ENCODE results near the gene SOX13.

SOX13 gene

DNA sequence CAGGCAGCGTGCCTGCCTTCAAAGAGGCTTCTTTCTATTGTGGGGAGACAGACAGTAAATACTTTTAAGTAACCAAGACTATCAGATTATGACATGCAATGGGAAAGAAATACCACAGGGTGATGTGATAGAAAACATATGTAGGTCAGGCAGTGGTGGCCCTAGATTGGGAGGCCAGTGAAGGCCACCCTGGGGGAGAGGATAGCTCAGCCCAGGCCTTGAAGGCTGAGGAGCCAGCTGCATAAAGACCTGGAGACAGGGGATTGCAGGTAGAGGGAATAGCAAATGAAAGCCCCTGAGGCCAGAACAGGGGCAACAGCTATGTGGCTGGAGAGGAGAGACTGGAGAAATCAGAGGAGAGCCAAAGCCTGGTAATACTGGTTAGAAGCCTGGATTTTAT is 4.0 kb downstream of the SOX13 start:
- TF ChIP-seq, protein P1, sequence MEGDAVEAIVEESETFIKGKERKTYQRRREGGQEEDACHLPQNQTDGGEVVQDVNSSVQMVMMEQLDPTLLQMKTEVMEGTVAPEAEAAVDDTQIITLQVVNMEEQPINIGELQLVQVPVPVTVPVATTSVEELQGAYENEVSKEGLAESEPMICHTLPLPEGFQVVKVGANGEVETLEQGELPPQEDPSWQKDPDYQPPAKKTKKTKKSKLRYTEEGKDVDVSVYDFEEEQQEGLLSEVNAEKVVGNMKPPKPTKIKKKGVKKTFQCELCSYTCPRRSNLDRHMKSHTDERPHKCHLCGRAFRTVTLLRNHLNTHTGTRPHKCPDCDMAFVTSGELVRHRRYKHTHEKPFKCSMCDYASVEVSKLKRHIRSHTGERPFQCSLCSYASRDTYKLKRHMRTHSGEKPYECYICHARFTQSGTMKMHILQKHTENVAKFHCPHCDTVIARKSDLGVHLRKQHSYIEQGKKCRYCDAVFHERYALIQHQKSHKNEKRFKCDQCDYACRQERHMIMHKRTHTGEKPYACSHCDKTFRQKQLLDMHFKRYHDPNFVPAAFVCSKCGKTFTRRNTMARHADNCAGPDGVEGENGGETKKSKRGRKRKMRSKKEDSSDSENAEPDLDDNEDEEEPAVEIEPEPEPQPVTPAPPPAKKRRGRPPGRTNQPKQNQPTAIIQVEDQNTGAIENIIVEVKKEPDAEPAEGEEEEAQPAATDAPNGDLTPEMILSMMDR (IDR thresholded peaks at IDR 0.05), result no peak

DNA sequence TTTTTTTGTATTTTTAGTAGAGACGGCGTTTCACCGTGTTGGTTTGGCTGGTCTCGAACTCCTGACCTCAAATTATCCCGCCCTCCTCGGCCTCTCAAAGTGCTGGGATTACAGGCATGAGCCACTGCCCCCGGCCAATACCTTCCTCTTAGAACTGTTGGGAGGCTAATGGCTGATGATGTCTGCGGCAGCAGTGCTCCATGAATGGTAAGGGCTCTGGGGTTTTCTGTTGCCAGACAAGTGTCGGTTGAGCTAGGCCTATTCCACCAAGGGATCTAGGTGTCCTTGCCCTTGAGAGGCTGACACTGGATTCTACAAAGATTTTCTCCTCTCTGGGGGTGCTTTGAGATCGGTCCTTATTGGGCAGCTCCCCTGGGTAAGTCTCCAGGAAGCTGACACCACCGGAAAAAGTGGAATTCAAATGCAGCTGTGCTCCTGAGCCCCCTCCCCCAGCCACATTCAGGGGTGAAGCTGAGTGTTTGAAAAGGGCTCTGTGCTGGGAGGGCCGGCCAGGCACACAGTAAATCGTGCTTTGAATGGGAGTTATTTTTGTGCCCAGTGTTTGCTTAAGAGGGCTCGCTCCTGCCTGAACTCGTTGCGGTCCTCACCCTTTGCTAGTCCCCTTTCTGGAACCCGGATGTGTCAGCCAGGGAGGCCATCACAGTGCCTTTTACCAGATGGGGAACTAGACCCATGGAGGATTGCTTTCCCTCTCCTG is 5.2 kb downstream of the SOX13 start:
- TF ChIP-seq, protein P1 (IDR thresholded peaks at IDR 0.05), result no peak

DNA sequence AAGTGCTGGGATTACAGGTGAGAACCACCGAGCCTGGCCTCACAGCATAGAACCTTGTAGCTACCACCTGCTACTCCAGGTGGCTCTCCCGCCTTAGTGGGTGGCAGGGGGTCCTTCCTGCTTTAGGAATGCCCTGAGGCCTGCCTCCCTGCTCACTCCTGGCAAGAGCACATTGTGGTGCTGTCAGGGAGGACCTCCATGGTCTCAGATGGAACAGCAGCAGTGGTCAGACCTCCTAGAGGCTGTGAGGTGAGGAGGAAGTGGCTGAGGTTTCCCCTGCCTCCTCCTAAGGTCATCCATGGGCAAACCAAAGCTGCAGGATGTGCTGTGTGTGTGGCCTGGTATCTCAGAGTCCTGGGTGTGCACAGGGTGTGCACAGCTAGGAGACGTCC is 6.7 kb downstream of the SOX13 start:
- TF ChIP-seq, protein P1 (IDR thresholded peaks at IDR 0.05), result no peak

DNA sequence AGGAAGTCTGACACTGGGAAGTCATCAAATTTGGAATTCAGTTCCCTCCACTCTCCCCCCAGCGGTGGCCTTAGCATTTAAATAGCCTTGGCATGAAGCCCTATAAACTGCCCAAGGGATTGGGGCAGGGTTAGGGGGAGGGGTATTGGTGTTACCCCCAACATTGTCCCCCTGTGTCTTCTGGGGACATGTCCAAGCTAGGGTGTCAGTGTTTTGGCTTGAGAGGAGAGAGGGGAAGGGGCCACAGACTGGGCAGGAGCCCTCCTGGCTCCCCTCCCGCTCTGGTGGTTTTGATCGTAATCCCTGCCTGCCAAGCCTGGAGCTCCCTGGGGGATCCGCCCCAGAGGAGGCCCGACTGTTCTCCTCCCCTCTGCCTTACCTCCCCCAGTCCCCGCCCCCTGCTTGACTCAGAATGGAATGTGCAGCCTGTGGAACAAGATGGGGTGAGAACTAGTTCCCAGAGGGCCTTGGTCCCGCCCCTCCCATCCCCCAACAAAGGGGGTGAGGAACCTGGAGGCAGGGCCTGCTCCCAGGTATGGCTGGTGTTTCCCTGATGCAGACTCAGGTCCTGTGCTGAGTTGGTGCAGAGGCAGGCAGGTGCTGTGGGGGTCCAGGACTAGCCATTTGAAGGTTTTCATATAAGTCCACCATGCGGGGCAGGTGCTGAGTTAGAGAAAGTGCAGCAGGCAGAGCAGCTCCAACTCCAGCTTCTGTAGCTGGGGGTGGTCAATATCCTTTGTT is 7.4 kb downstream of the SOX13 start:
- TF ChIP-seq, protein P1 (IDR thresholded peaks at IDR 0.05), result no peak

DNA sequence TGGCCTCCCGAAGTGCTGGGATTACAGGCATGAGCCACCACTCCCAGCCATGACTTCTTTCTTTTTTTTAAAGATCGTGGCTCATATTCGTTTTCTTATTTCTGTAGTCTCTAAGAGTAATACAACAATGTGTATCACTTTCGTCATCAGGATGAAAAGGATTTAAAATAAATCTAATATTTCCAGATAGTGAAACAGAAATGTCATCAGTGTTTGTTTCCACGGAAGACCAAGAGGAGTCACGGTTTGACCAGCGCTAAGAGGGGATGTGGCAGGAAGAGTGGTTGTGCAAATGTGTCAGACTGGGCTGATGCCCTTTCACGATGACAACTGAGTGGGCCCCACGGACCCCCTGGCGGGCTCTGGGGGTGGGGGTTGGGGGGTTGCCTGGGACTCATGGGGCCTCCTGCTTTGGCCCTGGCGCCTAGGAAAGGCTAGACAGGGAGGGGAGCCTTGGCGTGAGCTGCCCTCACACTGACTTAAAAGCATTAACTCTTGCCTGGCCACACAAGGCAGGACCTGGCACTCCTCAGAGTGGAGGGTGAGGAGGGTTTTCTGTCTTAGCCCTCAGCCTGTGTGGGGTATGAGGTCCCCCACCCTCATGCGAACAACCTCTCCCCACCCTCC is 8.4 kb downstream of the SOX13 start:
- TF ChIP-seq, protein P1 (IDR thresholded peaks at IDR 0.05), result no peak

DNA sequence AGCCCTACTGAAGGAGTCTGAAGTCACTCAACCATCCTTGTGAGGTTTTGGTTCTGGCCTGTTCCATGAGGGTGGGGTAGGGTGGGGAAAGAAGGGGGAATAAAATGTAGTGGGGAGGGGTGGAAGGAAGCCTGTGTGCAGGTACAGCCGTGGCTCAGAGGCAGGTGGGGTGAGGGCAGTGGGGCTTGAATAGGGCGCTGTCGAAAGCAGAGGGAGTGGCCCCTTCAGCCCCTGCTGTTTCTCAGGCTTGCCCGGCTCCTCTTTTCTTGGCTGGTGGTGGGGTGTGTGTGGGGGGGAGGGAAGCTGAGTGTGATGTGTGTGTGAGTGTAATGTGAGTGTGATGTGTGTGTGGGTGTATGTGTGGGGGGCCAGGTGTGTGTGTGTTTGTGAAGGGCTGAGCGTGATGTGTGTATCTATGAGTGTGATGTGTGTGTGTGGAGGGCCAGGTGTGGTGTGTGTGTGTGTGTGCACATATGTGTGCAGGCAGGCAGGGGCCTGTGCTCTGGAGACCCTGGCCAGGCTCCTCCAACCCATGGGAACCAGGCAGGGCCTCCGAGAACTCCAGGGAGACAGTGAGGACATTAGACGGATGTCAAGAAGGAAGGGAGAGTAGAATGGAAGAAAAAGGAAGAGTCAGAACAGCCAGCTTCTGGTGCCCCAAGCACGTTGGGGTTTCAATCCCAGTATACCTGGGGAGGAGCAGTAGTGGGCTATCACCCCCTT is 9.0 kb downstream of the SOX13 start:
- TF ChIP-seq, protein P1 (IDR thresholded peaks at IDR 0.05), result no peak

DNA sequence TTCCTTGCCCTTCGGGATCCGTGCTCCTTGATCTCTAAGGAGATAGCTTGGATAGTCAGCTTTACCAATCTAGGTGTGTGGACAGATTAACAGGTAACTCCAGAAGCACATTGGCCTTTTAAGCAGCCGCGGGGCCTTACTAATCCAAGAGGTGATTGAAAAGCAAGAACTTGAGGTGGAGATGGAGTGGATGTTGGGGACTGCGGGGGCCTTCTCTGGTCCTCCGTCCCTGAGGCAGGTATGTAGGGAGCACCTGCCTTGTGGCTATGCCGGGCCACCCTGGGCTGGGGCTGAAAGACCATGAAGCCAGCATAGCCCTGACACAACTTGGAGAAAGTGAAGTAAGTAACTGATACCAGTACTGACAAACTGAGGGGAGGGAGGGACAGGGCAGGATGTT is 10.6 kb downstream of the SOX13 start:
- TF ChIP-seq, protein P1 (IDR thresholded peaks at IDR 0.05), result no peak
